H1 (cell line): ENCODE data around the gene ADPRHL1. TPM values are rescaled to one million over a fixed set of nuclear protein-coding genes. Genes with fewer than 3 reads are reported as not detected.
"Not testable (repeated sequence)": the region's sequence is repeated elsewhere in the genome, so short reads cannot be mapped to it uniquely, and the experiment has no call there.

Source experiments
- CTCF ChIA-PET: fragments of 300-600 bp; sonication (Branson Sonifier 250); formaldehyde crosslinking; loops from one replicate; lab custom pipeline; 2021; ENCODE audit not compliant: partially characterized antibody; lab: Charles Lee
- POLR2A ChIA-PET: fragments of 300-600 bp; sonication (Branson Sonifier 250); formaldehyde crosslinking; loops from one replicate; lab custom pipeline; 2021; ENCODE audit warnings: inconsistent platforms; ENCODE audit not compliant: partially characterized antibody; lab: Charles Lee
- DNase-seq, 2 experiments: peaks; one replicate each; pipeline versions ENCODE4 v3.0.0 to v3.0.0-alpha.2; 2010 to 2022; ENCODE audit warnings: low spot score in 2 of 2, low read depth in 1 of 2, mixed read lengths in 1 of 2
- FAIRE-seq: peaks from 2 replicates; lab custom pipeline; 2011; peaks lifted over from hg19 to GRCh38; lab: Jason Lieb, UNC
- H2AFZ ChIP-seq: 2 replicates; pipeline ENCODE4 v1.8.1; 2012; ENCODE audit warnings: low read length, inconsistent platforms
- H2AK5ac ChIP-seq: 2 replicates; pipeline ENCODE4 v1.6.1; 2013; ENCODE audit warnings: low read depth, low read length
- H2BK120ac ChIP-seq: replicated peaks from 2 replicates; pipeline ENCODE3; 2013; ENCODE audit warnings: low read depth, low read length, inconsistent platforms
- H2BK12ac ChIP-seq: 2 replicates; pipeline ENCODE4 v1.6.1; 2013; ENCODE audit warnings: low read depth, low read length
- H2BK15ac ChIP-seq: 2 replicates; pipeline ENCODE4 v1.6.1; 2013; ENCODE audit warnings: low read length
- H2BK20ac ChIP-seq: 2 replicates; pipeline ENCODE4 v1.6.1; 2013; ENCODE audit warnings: low read length
- H2BK5ac ChIP-seq: 2 replicates; pipeline ENCODE4 v1.6.1; 2013; ENCODE audit warnings: low read depth, low read length
- H3K14ac ChIP-seq: 2 replicates; pipeline ENCODE4 v1.6.1; 2013; ENCODE audit warnings: inconsistent platforms; ENCODE audit not compliant: insufficient read length
- H3K18ac ChIP-seq: 2 replicates; pipeline ENCODE4 v1.6.1; 2013; ENCODE audit warnings: low read length; ENCODE audit errors: extremely low read depth
- H3K23ac ChIP-seq: 2 replicates; pipeline ENCODE4 v1.6.1; 2013; ENCODE audit warnings: inconsistent platforms; ENCODE audit not compliant: insufficient read length
- H3K23me2 ChIP-seq: 2 replicates; pipeline ENCODE4 v1.6.1; 2013; ENCODE audit warnings: low read depth, low read length
- H3K27ac ChIP-seq: 2 replicates; pipeline ENCODE4 v1.6.1; 2011; ENCODE audit warnings: low read depth, low read length, inconsistent platforms
- H3K27me3 ChIP-seq, 4 experiments: replicated peaks in 1 of 4; 1 replicate in 1 of 4; 2 replicates in 3 of 4; pipeline versions ENCODE4 v1.6.1 to v1.8.1; 2011 to 2013; ENCODE audit warnings: low read length in 3 of 4, mild to moderate bottlenecking in 3 of 4, inconsistent platforms in 2 of 4, mixed read lengths in 2 of 4, moderate library complexity in 1 of 4; ENCODE audit not compliant: control insufficient read depth in 3 of 4, insufficient read depth in 3 of 4; ENCODE audit errors: extremely low read depth in 1 of 4
- H3K36me3 ChIP-seq, 4 experiments: 2 replicates each; pipeline versions ENCODE4 v1.6.1 to v1.8.1; 2011 to 2013; ENCODE audit warnings: mild to moderate bottlenecking in 4 of 4, low read length in 3 of 4, moderate library complexity in 2 of 4, control low read depth in 1 of 4, inconsistent platforms in 1 of 4; ENCODE audit not compliant: insufficient read depth in 4 of 4, control insufficient read depth in 2 of 4
- H3K4ac ChIP-seq: replicated peaks from 2 replicates; pipeline ENCODE3; 2013; ENCODE audit warnings: low read length, low read depth, mixed read lengths, inconsistent platforms; ENCODE audit not compliant: insufficient read length
- H3K4me1 ChIP-seq, 4 experiments: replicated peaks in 1 of 4; 1 replicate in 1 of 4; 2 replicates in 3 of 4; pipeline versions ENCODE4 v1.6.1 to v1.8.1; 2011 to 2013; ENCODE audit warnings: low read length in 3 of 4, inconsistent platforms in 2 of 4, mixed read lengths in 1 of 4; ENCODE audit not compliant: insufficient read depth in 4 of 4, control insufficient read depth in 3 of 4
- H3K4me2 ChIP-seq, 2 experiments: 2 replicates each; pipeline versions ENCODE4 v1.6.1 to v1.8.1; 2011 to 2013; ENCODE audit warnings: low read depth in 2 of 2, low read length in 2 of 2, control low read depth in 1 of 2, inconsistent platforms in 1 of 2, mild to moderate bottlenecking in 1 of 2; ENCODE audit not compliant: insufficient read depth in 1 of 2
- H3K4me3 ChIP-seq, 4 experiments: fragments of 200-600, 300-600 bp in 1 of 4; sonication (generic), shearing (Covaris generic), sonication (Bioruptor Twin) in 1 of 4; 2 replicates each; pipeline versions ENCODE4 v1.5.1 to v1.8.1; 2011 to 2016; ENCODE audit warnings: low read length in 4 of 4, low read depth in 3 of 4, control low read depth in 2 of 4, inconsistent platforms in 2 of 4, mild to moderate bottlenecking in 2 of 4, mixed read lengths in 1 of 4, moderate library complexity in 1 of 4; ENCODE audit not compliant: insufficient read depth in 2 of 4; ENCODE audit errors: extremely low read depth in 1 of 4
- H3K56ac ChIP-seq: replicated peaks from 2 replicates; pipeline ENCODE3; 2013; ENCODE audit warnings: low read depth, mild to moderate bottlenecking, mixed read lengths, low read length, inconsistent platforms; ENCODE audit not compliant: insufficient read length
- H3K79me1 ChIP-seq: 2 replicates; pipeline ENCODE4 v1.6.1; 2013; ENCODE audit warnings: low read depth, low read length, control low read depth
- H3K79me2 ChIP-seq, 2 experiments: 2 replicates each; pipeline versions ENCODE4 v1.6.1 to v1.8.1; 2012 to 2013; ENCODE audit warnings: low read length in 2 of 2, mild to moderate bottlenecking in 2 of 2, inconsistent platforms in 1 of 2; ENCODE audit not compliant: insufficient read depth in 2 of 2, control insufficient read depth in 1 of 2
- H3K9ac ChIP-seq, 4 experiments: replicated peaks in 1 of 4; 1 replicate in 1 of 4; 2 replicates in 3 of 4; pipeline versions ENCODE4 v1.6.1 to v1.8.1; 2011 to 2013; ENCODE audit warnings: low read depth in 3 of 4, low read length in 3 of 4, control low read depth in 2 of 4, mild to moderate bottlenecking in 2 of 4, moderate library complexity in 2 of 4, inconsistent platforms in 1 of 4; ENCODE audit errors: extremely low read depth in 1 of 4
- H3K9me3 ChIP-seq, 2 experiments: 2 replicates each; pipeline versions ENCODE4 v1.6.1 to v1.8.1; 2012 to 2013; ENCODE audit warnings: mild to moderate bottlenecking in 2 of 2, moderate library complexity in 2 of 2, control low read depth in 1 of 2, inconsistent platforms in 1 of 2, low read depth in 1 of 2, low read length in 1 of 2, mixed read lengths in 1 of 2; ENCODE audit not compliant: insufficient read depth in 2 of 2
- H4K20me1 ChIP-seq, 2 experiments: replicated peaks in 1 of 2; 2 replicates each; pipeline versions ENCODE3 to v1.8.1; 2011 to 2013; ENCODE audit warnings: inconsistent platforms in 2 of 2, low read length in 2 of 2, mild to moderate bottlenecking in 1 of 2; ENCODE audit not compliant: insufficient read depth in 2 of 2, control insufficient read depth in 1 of 2
- H4K5ac ChIP-seq: 2 replicates; pipeline ENCODE4 v1.6.1; 2013; ENCODE audit warnings: low read length, low read depth, mixed read lengths, inconsistent platforms; ENCODE audit not compliant: insufficient read length
- H4K8ac ChIP-seq: 2 replicates; pipeline ENCODE4 v1.8.0; 2013; ENCODE audit warnings: mild to moderate bottlenecking, moderate library complexity, low read length, inconsistent platforms; ENCODE audit not compliant: insufficient read depth; ENCODE audit errors: extremely low read depth
- H4K91ac ChIP-seq: replicated peaks from 2 replicates; pipeline ENCODE3; 2013; ENCODE audit warnings: low read length, mixed read lengths, inconsistent platforms; ENCODE audit not compliant: insufficient read length
- WGBS, 2 experiments: shearing (Covaris generic) in 1 of 2; methylation state at CpG; one replicate each; pipeline versions ENCODE4 v1.1.6 to v1.1.7; 2013 to 2015; ENCODE audit warnings: low lambda C conversion rate in 2 of 2, mixed read lengths in 2 of 2, inconsistent platforms in 1 of 2, low coverage in 1 of 2, missing lambda C conversion rate in 1 of 2; ENCODE audit not compliant: insufficient replicate concordance in 2 of 2, insufficient coverage in 1 of 2, insufficient read length in 1 of 2; ENCODE audit errors: extremely low coverage in 1 of 2, missing lambda C conversion rate in 1 of 2; 5-methylcytosine and 5-hydroxymethylcytosine counted together
- polyA plus RNA-seq, 7 experiments: library from polyadenylated mRNA; depleted of rRNA in 3 of 7; stranded (reverse) in 5 of 7; unstranded in 2 of 7; fragments of >200 nt in 5 of 7; fragments of 200-250 nt in 2 of 7; gene quantifications; 1 replicate in 5 of 7; 2 replicates in 1 of 7; 4 replicates in 1 of 7; pipeline versions ENCODE4 v1.2.1 to v1.2.3, GENCODE V29; 2011 to 2013; ENCODE audit warnings: missing spikeins in 2 of 7, mixed read lengths in 2 of 7
- total RNA-seq: library from RNA; stranded (reverse); fragmentation: NEBNext Ultra II Directional; extraction: Animal tissue kit (Norgen Biotek cat#: 25700); gene quantifications from 2 replicates; pipeline ENCODE4 v1.2.1, GENCODE V29; 2021

The ADPRHL1 gene
- total and polyA plus RNA-seq, 2 of the 8 experiments (the other 6 are each of a cell fraction or from before 2014, with no cell fraction given), result 0.74 to 1.7 TPM

- H3K27ac ChIP-seq, H3K4me3 ChIP-seq, H4K91ac ChIP-seq, H3K27me3 ChIP-seq, H2BK5ac ChIP-seq, H3K18ac ChIP-seq, H4K20me1 ChIP-seq, H3K4ac ChIP-seq, H2AK5ac ChIP-seq, H3K4me2 ChIP-seq, H3K56ac ChIP-seq, H2AFZ ChIP-seq, H3K14ac ChIP-seq, H2BK15ac ChIP-seq, H4K5ac ChIP-seq, H4K8ac ChIP-seq, FAIRE-seq, H2BK12ac ChIP-seq, H2BK20ac ChIP-seq, H3K79me1 ChIP-seq, H3K9ac ChIP-seq, H2BK120ac ChIP-seq, H3K23me2 ChIP-seq, H3K23ac ChIP-seq, H3K79me2 ChIP-seq, DNase-seq: not testable (repeated sequence)
- peaks cover 8 to 16% (median 10%) of the 10 kb centered on the region in 4 experiments for H3K4me1 ChIP-seq
- 89% methylated on average over 8 of the region's 8 CpGs; no CpG with 5 or more reads in 1 of the 2 experiments for WGBS, 2 experiments
- H3K36me3 ChIP-seq, result peaks cover 0 to 13% (median 0%) of the 10 kb centered on the region in 4 experiments; a peak in 2 of 8 replicates
- ChIA-PET POLR2A (interaction anchor here (0.8 to 1.2 kb wide), 2 partner anchors 25 to 27 kb away, joined by 3 to 4 read pairs; partner anchors contain the start of gene GRTP1), CTCF (interaction anchor here (0.7 to 7.1 kb wide), 6 partner anchors 10 to 255 kb away, joined by 3 to 37 read pairs (median 4); no protein-coding TSS in a partner anchor)
- peaks cover 26 to 33% of the 10 kb centered on the region in 2 experiments for H3K9me3 ChIP-seq
Measured at GRCh38 chr13:113389586-113389985, 63.7 kb downstream of the ADPRHL1 start.
